ENCODE measurements around the gene EFCAB9.

The EFCAB9 gene

GRCh38 chr5:172166030-172166826, 27.7 kb upstream of the EFCAB9 start:
- DNase-seq (ENCODE audit: low spot score), result no peak

DNA sequence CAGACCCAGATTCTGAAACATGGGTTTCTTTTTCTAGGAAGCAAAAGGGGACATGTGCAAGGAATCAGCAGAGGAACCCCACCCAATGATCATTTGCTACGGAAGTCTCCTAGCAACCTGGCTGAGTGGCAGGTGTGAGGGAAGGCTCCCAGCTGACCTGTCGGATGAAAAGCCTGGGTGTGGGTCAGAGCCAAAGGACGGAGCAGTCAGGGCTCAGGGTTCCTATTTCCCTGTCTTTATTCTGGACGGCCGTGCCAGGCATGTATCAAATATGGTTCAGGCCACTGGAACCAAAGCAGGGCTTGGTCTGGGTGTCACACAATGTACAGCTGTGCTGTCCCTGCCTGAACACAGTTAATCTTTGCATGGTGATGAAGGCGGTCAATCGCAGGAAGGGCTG, 26.1 kb upstream of the EFCAB9 start:
- DNase-seq (ENCODE audit: low spot score), result no peak

GRCh38 chr5:172168311-172168710, 25.7 kb upstream of the EFCAB9 start:
- no peak for DNase-seq (ENCODE audit: low spot score)

- no peak for DNase-seq (ENCODE audit: low spot score)
These were observed 24.8 kb upstream of the EFCAB9 start for GRCh38 chr5:172169216-172169615.

DNA sequence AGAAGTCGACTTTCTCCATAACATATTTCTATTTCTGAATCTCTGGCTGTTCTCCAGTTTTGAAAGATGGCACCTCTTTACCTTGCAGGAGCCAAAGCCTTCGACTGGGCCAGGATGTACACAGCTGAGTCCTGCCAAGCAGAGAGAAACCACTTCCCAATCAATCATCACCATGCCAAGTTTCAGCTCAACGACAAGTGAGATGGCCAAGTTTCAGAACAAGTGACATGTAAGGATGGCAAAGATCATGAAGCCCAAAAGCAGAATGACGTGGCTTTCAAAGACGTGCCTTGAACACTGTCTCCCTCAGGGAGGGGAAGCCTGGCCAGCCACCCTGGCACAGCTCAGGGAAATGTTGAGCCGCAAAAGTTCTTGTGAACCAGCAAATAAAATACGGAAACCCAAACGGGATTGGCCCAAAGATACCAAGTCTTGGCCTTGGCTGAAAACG, 23.7 kb upstream of the EFCAB9 start:
- DNase-seq (ENCODE audit: low spot score), result no peak

- no peak for DNase-seq (ENCODE audit: low spot score)
These were observed 22.9 kb upstream of the EFCAB9 start for GRCh38 chr5:172171118-172171517.

GRCh38 chr5:172172912-172173563, 20.9 kb upstream of the EFCAB9 start:
- DNase-seq (ENCODE audit: low spot score), result no peak

- DNase-seq (ENCODE audit: low spot score), result no peak
These were observed 20.3 kb upstream of the EFCAB9 start for GRCh38 chr5:172173564-172174153.

GRCh38 chr5:172175263-172175719, 18.7 kb upstream of the EFCAB9 start:
- DNase-seq (ENCODE audit: low spot score), result no peak

- no peak for DNase-seq (ENCODE audit: low spot score)
These were observed 16.8 kb upstream of the EFCAB9 start for GRCh38 chr5:172177176-172177575.

DNA sequence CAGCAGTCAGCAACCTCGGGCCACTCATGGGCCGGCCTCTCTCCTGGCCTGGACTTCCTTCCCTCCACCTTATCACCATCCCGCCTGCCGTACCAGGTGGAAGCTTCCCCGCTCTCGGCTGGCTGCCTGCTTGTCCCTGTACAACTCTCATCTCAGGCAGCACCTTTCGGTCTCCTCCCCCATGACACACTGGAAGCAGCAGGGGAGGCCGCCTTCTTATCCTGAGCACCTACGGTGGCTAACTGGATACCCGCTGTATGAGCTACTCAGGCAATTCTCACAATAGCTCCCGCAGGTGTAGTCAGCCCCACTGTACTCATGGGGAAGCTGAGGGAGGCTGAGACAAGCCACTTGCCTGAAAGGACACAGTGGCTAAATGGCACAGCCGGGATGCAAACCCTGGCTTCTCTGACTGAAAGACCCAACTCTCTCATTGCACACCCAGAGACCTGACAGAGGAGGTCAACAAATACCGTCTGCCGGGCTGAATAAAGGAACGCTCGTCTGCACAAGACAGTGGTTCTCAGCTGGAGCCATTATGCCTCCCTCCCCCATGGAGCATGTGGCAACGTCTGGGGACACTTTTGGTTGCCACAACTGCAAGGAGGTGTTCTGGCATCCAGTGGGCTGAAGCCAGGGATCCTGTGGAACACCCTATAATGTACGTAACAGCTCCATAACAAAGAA, 15.5 kb upstream of the EFCAB9 start:
- no peak for DNase-seq (ENCODE audit: low spot score)

DNA sequence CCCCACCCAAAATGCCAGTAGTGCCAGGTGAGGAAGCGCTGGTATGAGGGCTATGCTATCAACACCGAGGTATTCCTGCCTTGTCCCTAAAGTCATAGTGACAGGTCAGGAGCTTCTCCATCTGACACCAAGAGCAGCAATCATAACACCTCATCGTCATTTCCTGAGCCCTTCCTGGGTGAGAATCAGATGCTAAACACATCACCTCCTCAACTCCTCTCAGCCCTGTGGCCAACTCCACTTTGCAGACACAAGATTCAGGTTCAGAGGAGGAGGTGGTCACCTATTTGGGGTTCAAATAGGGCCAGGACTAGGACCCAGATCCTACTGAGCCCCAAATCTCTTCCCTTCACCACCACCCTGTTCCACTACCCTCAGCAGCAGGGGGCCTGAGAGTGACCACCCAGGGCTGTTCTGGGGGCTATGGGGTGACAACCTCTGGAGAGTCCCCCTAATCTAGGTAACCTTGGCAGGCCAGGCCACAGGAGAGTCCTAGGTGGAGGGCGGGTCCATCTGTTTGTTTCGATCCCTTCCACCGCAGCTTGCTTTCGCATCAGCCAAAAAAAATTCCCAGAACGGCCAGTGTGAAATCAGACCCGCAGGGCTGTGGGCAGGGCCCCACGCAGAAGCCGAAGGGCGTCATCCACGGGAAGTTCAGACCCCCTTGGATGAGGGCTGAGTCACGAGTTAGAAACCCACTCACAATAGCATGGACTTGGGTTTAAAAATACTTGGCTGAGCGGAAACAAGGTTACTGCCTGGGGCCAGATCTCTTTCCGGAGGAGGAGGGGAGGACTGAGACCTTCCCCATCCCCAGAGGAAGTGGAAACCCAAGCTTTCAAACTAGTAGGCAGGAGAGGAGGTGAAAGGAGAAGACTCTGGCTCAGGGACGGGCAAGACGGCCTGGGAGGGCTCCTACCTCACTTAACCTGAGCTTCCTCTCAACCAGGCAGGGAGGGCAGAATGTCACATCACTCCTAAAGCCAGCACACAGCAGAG, 14.7 kb upstream of the EFCAB9 start:
- DNase-seq (ENCODE audit: low spot score), result no peak

DNA sequence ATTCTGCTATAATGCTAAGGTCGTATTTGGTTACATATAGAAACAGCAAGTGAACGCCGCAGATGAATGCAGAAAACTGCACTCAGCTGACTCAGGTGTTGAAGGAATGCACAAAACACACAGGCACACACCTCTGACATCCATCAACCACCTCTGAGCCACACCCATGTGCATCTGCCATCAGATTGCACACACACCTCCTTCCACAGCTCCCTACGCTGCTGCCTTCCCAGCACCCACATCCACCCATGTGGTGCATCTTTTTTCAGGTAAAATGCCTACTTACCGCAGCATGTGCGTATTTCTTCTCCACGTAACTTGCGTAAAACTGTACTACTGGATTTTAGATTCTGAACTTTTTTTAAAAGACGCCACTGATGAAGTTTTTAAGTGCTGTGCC, 13.0 kb upstream of the EFCAB9 start:
- DNase-seq (ENCODE audit: low spot score), result no peak

GRCh38 chr5:172182291-172182690, 11.7 kb upstream of the EFCAB9 start:
- DNase-seq (ENCODE audit: low spot score), result no peak

- DNase-seq (ENCODE audit: low spot score), result no peak
These were observed 10.1 kb upstream of the EFCAB9 start for GRCh38 chr5:172183881-172184280.

DNA sequence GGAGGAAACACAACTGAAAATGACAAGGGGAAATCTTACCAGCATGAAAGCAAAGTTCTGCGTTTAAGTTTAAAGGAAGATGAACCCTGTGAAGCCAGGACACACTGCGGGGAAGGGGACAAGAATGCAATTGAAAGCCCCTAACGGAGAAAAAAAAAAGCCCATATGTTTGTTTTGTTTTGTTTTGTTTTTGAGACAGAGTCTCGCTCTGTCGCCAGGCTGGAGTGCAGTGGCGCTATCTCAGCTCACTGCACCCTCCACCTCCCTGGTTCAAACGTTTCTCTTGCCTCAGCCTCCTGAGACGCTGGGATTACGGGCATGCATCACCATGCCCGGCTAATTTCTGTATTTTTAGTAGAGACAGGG, 8.9 kb upstream of the EFCAB9 start:
- no peak for DNase-seq (ENCODE audit: low spot score)

- no peak for DNase-seq (ENCODE audit: low spot score)
These were observed 7.8 kb upstream of the EFCAB9 start for GRCh38 chr5:172186114-172186695.

DNA sequence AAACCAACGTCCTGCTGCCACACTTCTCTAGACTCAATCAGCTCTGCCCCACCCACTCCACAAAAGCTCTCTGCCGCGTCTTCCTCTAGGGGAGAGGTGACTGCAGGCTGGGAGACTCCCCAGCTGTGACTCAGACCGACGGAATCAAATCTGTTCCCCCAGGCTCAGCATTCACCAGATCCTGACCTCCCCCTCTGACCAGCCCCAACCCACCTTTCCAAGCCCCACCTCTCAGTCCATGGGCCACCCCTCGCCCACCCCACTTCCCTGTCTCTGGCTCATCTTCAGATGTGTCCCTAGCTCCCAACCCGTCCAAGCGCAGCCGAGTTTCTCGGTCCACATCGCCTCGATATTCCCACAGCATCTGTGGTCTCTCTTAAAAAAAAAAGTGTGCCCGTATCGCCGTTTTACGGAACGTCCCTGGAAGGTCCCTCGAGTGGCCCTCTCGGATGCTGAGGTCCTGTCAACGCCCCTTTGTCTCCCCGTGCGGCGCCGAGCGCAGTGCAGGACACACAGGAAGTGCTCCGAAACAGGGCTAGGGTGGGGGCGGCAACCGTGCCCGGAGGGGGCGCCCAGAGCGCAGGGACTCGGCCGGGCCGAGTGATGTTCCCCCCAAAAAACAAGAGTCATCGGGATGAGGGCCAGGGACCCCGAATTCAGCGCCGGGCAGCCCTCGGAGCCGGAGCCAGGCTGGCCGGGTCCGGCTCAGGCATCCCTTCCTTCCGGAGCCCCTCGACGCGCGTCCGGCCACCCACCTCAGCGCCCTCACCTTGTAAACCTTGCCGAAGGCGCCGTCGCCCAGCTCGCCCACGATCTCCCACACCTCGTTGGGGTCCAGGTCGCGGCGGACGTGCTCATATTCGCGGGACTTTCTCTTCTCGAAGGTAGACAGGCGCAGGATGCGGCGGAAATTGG, 6.6 kb upstream of the EFCAB9 start:
- peak; percentile 78 for DNase-seq (ENCODE audit: low spot score)

DNA sequence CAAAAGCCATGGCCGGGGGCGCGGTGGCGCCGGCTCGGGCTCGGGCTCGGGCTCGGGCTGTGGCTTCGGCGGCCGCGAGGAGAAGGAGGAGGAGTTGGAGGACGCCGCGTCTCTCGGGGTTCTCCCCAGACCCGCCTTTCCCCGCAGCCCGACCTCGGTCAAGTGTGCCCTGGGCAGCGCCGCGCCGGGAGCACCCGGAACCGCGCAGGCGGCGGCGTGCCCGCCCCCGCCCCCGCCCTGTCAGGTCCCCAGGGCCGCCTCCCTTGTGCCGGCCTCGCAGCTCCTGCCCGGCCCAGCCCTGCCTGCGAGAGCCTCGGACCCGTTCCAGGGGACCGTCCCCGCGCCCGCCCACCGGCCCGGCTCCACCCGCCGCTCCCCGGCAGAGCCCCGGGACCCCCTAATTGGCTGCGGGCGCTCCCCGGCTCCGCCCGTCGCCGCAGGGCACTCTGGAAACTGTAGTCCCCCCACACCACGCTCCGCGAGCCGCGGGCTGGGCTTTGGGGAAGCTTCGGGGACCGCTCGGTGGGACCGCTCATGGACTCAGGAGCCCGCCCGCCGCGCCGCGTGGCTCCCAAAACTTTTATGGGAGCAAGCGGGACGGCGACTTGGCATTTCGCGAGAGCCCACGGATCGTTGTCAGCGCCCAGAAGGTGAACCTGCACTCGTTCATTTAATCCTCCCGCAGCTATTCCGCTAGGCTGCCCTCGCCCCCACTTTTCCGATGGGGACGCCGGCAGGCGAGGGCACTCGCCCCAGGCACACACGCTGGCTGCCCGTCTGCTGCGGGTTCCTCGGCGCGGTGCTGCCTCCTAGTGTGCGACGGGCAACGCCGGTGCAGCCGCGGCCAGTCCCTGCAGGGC, 5.7 kb upstream of the EFCAB9 start, which contains the start of gene STK10:
STK10 (minus strand) TSS at position 192 of the 860 bp plus-strand sequence; CDS start at position 10, 182 bp downstream.
- DNase-seq (ENCODE audit: low spot score), result peak; percentile 99
